ENCODE measurements around the gene SSTR5.

DNA sequence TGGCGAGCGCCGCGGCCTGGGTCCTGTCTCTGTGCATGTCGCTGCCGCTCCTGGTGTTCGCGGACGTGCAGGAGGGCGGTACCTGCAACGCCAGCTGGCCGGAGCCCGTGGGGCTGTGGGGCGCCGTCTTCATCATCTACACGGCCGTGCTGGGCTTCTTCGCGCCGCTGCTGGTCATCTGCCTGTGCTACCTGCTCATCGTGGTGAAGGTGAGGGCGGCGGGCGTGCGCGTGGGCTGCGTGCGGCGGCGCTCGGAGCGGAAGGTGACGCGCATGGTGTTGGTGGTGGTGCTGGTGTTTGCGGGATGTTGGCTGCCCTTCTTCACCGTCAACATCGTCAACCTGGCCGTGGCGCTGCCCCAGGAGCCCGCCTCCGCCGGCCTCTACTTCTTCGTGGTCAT is 6.8 kb downstream of the SSTR5 start:
- TF ChIP-seq, protein P1, sequence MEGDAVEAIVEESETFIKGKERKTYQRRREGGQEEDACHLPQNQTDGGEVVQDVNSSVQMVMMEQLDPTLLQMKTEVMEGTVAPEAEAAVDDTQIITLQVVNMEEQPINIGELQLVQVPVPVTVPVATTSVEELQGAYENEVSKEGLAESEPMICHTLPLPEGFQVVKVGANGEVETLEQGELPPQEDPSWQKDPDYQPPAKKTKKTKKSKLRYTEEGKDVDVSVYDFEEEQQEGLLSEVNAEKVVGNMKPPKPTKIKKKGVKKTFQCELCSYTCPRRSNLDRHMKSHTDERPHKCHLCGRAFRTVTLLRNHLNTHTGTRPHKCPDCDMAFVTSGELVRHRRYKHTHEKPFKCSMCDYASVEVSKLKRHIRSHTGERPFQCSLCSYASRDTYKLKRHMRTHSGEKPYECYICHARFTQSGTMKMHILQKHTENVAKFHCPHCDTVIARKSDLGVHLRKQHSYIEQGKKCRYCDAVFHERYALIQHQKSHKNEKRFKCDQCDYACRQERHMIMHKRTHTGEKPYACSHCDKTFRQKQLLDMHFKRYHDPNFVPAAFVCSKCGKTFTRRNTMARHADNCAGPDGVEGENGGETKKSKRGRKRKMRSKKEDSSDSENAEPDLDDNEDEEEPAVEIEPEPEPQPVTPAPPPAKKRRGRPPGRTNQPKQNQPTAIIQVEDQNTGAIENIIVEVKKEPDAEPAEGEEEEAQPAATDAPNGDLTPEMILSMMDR (IDR thresholded peaks at IDR 0.05; ENCODE audit: borderline replicate concordance, extremely low read depth, low read length, poor library complexity, severe bottlenecking), result no peak
- TF ChIP-seq EZH2 (IDR thresholded peaks at IDR 0.05; ENCODE audit: borderline replicate concordance, low read depth, low read length, severe bottlenecking), result no peak

All from DND-41 (cell line).